ENCODE measurements around the gene ELN. TPM values are rescaled to one million over a fixed set of nuclear protein-coding genes. Genes with fewer than 3 reads are reported as not detected.

The ELN gene
- total RNA-seq, 1 donor from 2014 or later: not detected

GRCh38 chr7:74059681-74060588 is 32.0 kb downstream of the ELN start:
- intact Hi-C loops (cut with micrococcal nuclease): no loop called here

- intact Hi-C loops (cut with micrococcal nuclease): no loop called here
Observed at GRCh38 chr7:74061840-74062539, 34.0 kb downstream of the ELN start.

GRCh38 chr7:74063223-74063641 is 35.3 kb downstream of the ELN start:
- intact Hi-C loops (cut with micrococcal nuclease): no loop called here

- intact Hi-C loops (cut with micrococcal nuclease): no loop called here
Observed at GRCh38 chr7:74063646-74064045, 35.7 kb downstream of the ELN start.

- intact Hi-C loops (cut with micrococcal nuclease): no loop called here
Observed at GRCh38 chr7:74064696-74065095, 36.7 kb downstream of the ELN start.

- intact Hi-C loops (cut with micrococcal nuclease): no loop called here
Observed at GRCh38 chr7:74066626-74067025, 38.7 kb downstream of the ELN start.

GRCh38 chr7:74068378-74069085 is 40.6 kb downstream of the ELN start:
- intact Hi-C loops (cut with micrococcal nuclease): loop anchor here (1.0 to 2.0 kb wide), 3 partner anchors 115 to 333 kb away; no protein-coding TSS in a partner anchor

GRCh38 chr7:74069086-74069541 is 41.1 kb downstream of the ELN start:
- intact Hi-C loops (cut with micrococcal nuclease): loop anchor here (2.0 kb wide), 1 partner anchor 138 kb away; no protein-coding TSS in a partner anchor

- intact Hi-C loops (cut with micrococcal nuclease): loop anchor here (2.0 kb wide), 2 partner anchors 15 to 137 kb away; no protein-coding TSS in a partner anchor
Observed at GRCh38 chr7:74069790-74070618, 42.0 kb downstream of the ELN start.

GRCh38 chr7:74070619-74070921 is 42.6 kb downstream of the ELN start:
- intact Hi-C loops (cut with micrococcal nuclease): loop anchor here (2.0 kb wide), 1 partner anchor 14 kb away; no protein-coding TSS in a partner anchor

- intact Hi-C loops (cut with micrococcal nuclease): loop anchor here (2.0 kb wide), 1 partner anchor 14 kb away; no protein-coding TSS in a partner anchor
Observed at GRCh38 chr7:74071121-74071520, 43.1 kb downstream of the ELN start.

- intact Hi-C loops (cut with micrococcal nuclease): no loop called here
Observed at GRCh38 chr7:74074770-74075169, 46.8 kb downstream of the ELN start.

- intact Hi-C loops (cut with micrococcal nuclease): no loop called here
Observed at GRCh38 chr7:74078461-74078860, 50.5 kb downstream of the ELN start.

- intact Hi-C loops (cut with micrococcal nuclease): loop anchor here (5.0 to 10.0 kb wide), 2 partner anchors 90 to 348 kb away; partner anchors contain the start of genes ABHD11 and EIF4H
Observed at GRCh38 chr7:74082770-74083116, 54.8 kb downstream of the ELN start.

- intact Hi-C loops (cut with micrococcal nuclease): loop anchor here (5.0 to 10.0 kb wide), 2 partner anchors 89 to 348 kb away; partner anchors contain the start of genes ABHD11 and EIF4H
Observed at GRCh38 chr7:74083117-74083876, 55.3 kb downstream of the ELN start, which contains the start of gene LIMK1. TSS of gene LIMK1 (plus strand) at chr7:74083804. CDS start at chr7:74083991, 187 bp downstream.

GRCh38 chr7:74083928-74084721 is 56.2 kb downstream of the ELN start:
- intact Hi-C loops (cut with micrococcal nuclease): loop anchor here (1.0 to 10.0 kb wide), 5 partner anchors 10 to 349 kb away; partner anchors contain the start of genes ABHD11, EIF4H and RFC2

GRCh38 chr7:74084722-74085578 is 57.0 kb downstream of the ELN start:
- intact Hi-C loops (cut with micrococcal nuclease): loop anchor here (1.0 to 10.0 kb wide), 5 partner anchors 9 to 350 kb away; partner anchors contain the start of genes ABHD11, EIF4H and RFC2
